Erythroblast (primary cell): Measurements from ENCODE around the gene RTN4IP1.

Experiments
- GATA1 ChIP-seq: IDR thresholded peaks from 2 replicates; pipeline ENCODE4 v1.6.1; 2011; ENCODE audit warnings: low read depth, mild to moderate bottlenecking, control low read depth, low read length, moderate library complexity
- POLR2A ChIP-seq: IDR thresholded peaks from 2 replicates; pipeline ENCODE4 v1.6.1; 2011; ENCODE audit warnings: mild to moderate bottlenecking, low read length

DNA sequence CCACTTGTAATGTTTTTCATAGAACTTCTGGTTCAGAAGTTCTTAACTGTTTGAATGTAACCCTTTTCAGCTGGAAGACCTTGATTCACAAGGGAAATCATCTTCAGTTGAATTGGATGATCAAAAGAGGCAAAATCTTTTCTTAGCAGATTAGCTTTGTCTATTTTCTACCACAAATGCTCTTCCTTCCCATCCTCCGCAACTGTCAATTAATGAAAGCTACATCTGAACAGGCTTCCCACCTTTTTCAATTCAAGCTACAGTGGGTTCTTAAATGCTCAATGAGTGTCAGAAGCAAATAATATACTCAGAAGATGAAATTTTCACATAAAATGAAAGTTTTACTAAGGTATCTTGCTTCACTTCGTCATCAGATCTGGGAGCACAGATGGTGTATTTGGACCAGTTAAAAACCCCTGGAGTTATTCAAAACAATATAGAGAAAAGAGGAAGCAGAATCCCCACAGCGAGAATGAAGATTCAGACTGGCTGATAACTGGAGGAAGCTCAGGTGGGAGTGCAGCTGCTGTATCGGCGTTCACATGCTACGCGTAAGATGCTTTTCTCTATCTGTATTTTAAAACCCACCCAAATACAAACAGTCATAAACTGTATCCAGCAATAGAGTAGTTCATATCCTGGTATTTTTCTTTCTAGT, 19.5 kb upstream of the RTN4IP1 start:
- no peak for TF ChIP-seq POLR2A
- no peak for TF ChIP-seq GATA1
